Measurements from ENCODE around the gene HAUS3. TPM values are rescaled to one million over a fixed set of nuclear protein-coding genes. Genes with fewer than 3 reads are reported as not detected.

HAUS3 gene
- total and polyA plus RNA-seq, 7 donors = 4.2 to 16.1 (median 5.3) TPM

DNA sequence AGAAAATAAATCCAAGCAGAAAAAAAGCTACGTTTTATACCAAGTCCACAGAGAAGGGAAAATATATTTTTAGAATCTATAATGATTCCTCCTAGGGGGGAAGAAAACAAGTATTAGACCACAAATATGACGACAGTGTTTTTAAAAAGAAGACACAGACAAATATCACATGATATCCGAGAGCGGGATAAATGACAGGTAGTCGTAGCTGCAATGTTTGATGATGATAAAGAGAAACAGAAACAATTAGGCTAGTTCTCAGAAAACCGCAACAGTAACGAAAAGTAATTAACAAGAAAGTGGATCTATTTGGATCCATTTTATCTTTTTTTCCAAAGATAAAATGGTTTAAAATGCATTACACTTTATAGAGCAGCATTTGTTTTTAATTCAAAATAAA is 918 bp downstream of the HAUS3 start:
- H3K36me3 ChIP-seq (ENCODE audit: insufficient read depth in 1 of 2, low read depth in 1 of 2) = peaks cover 0 to 37% of the 10 kb centered on the region in 2 donors
- H3K27ac ChIP-seq = peak overlapping the region; percentile 70
- TF ChIP-seq, protein P1, sequence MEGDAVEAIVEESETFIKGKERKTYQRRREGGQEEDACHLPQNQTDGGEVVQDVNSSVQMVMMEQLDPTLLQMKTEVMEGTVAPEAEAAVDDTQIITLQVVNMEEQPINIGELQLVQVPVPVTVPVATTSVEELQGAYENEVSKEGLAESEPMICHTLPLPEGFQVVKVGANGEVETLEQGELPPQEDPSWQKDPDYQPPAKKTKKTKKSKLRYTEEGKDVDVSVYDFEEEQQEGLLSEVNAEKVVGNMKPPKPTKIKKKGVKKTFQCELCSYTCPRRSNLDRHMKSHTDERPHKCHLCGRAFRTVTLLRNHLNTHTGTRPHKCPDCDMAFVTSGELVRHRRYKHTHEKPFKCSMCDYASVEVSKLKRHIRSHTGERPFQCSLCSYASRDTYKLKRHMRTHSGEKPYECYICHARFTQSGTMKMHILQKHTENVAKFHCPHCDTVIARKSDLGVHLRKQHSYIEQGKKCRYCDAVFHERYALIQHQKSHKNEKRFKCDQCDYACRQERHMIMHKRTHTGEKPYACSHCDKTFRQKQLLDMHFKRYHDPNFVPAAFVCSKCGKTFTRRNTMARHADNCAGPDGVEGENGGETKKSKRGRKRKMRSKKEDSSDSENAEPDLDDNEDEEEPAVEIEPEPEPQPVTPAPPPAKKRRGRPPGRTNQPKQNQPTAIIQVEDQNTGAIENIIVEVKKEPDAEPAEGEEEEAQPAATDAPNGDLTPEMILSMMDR (IDR thresholded peaks at IDR 0.05) = no peak
- WGBS, 3 donors = 8 to 12% (median 12%) methylated on average over 7 of the region's 7 CpGs
- H3K27me3 ChIP-seq (ENCODE audit: insufficient read depth in 3 of 3, low read length in 2 of 3) = no peaks in the 10 kb centered on the region
- DNase-seq (no peak), ATAC-seq (no peak)
- peaks cover 45% of the 10 kb centered on the region for H3K4me1 ChIP-seq
- no peaks in the 10 kb centered on the region for H3K9me3 ChIP-seq
- peak overlapping the region; percentile 93 for H3K4me3 ChIP-seq
- intact Hi-C loops (cut with DNase I) = loop anchor here in 1 of 2 donors (5.0 kb wide), 1 partner anchor 176 kb away; the partner anchor contains the start of genes CFAP99 and ZFYVE28

- DNase-seq (no peak), ATAC-seq (no peak)
- TF ChIP-seq, protein P1 (IDR thresholded peaks at IDR 0.05) = no peak
- no peak overlapping the region for H3K27ac ChIP-seq
- intact Hi-C loops (cut with DNase I) = no loop called here
- H3K4me3 ChIP-seq = no peak overlapping the region
- H3K9me3 ChIP-seq = no peaks in the 10 kb centered on the region
- peaks cover 0 to 64% of the 10 kb centered on the region in 2 donors for H3K36me3 ChIP-seq (ENCODE audit: insufficient read depth in 1 of 2, low read depth in 1 of 2)
- H3K4me1 ChIP-seq = peaks cover 32% of the 10 kb centered on the region
- WGBS, 3 donors = 59 to 65% (median 64%) methylated on average over 3 of the region's 3 CpGs
- H3K27me3 ChIP-seq (ENCODE audit: insufficient read depth in 3 of 3, low read length in 2 of 3) = no peaks in the 10 kb centered on the region
Observed at GRCh38 chr4:2236944-2237666, 4.8 kb downstream of the HAUS3 start.

- Histone ChIP-seq H3K27ac (no peak overlapping the region), H3K4me1 (no peaks in the 10 kb centered on the region), H3K36me3 (ENCODE audit: insufficient read depth in 1 of 2, low read depth in 1 of 2) (peaks cover 0 to 44% of the 10 kb centered on the region in 2 donors), H3K4me3 (no peak overlapping the region), H3K9me3 (no peaks in the 10 kb centered on the region), H3K27me3 (ENCODE audit: insufficient read depth in 3 of 3, low read length in 2 of 3) (no peaks in the 10 kb centered on the region)
- DNase-seq (no peak), ATAC-seq (no peak)
- 98 to 99% (median 98%) methylated on average over 6 of the region's 6 CpGs for WGBS, 3 donors
- intact Hi-C loops (cut with DNase I) = no loop called here
- TF ChIP-seq, protein P1 (IDR thresholded peaks at IDR 0.05) = no peak
Observed at GRCh38 chr4:2231082-2231481, 10.8 kb downstream of the HAUS3 start.

DNA sequence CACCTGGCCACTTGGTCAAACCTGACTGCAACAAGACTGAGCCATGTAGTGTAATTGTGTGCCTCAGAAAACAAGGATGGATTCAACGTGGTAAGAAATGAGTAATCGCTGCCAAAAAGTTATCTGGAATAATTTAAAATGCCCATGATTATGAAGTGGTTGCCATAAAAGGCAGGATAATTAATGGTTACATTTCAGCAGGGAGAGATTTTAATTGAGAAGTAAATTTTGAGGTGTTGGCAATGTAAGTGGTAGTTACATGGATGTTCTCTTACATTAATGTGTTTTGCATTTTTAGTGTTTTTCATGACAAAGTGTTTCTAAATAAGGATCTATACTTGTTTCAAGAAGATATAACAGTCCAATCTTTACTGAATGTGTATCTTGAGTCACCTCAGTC is 15.7 kb downstream of the HAUS3 start:
- no peaks in the 10 kb centered on the region for H3K9me3 ChIP-seq
- H3K27ac ChIP-seq = no peak overlapping the region
- TF ChIP-seq, protein P1 (IDR thresholded peaks at IDR 0.05) = no peak
- WGBS, 3 donors = 70 to 81% (median 78%) methylated on average over 2 of the region's 2 CpGs
- H3K4me1 ChIP-seq = no peaks in the 10 kb centered on the region
- no peaks in the 10 kb centered on the region for H3K27me3 ChIP-seq (ENCODE audit: insufficient read depth in 3 of 3, low read length in 2 of 3)
- no peak for ATAC-seq
- DNase-seq = no peak
- no peak overlapping the region for H3K4me3 ChIP-seq
- peaks cover 0 to 30% of the 10 kb centered on the region in 2 donors for H3K36me3 ChIP-seq (ENCODE audit: insufficient read depth in 1 of 2, low read depth in 1 of 2)
- intact Hi-C loops (cut with DNase I) = no loop called here

All from psoas muscle (tissue), 8 donors.